Measurements from ENCODE around the gene PTPRN2. TPM values are rescaled to one million over a fixed set of nuclear protein-coding genes. Genes with fewer than 3 reads are reported as not detected.

Gene PTPRN2
- total and polyA plus RNA-seq, 8 donors: 4.9 to 136 (median 46.8) TPM

GRCh38 chr7:158563051-158563450 lies 24.6 kb downstream of the PTPRN2 start:
- TF ChIP-seq EP300 (IDR thresholded peaks at IDR 0.05) (no peak), POLR2A (IDR thresholded peaks at IDR 0.05) (no peak), POLR2AphosphoS5 (IDR thresholded peaks at IDR 0.05) (no peak), CTCF (IDR thresholded peaks at IDR 0.05) (no peak)
- H3K4me3 ChIP-seq: no peak overlapping the region
- H3K27ac ChIP-seq: no peak overlapping the region
- 89 to 95% (median 91%) methylated on average over 13 of the region's 13 CpGs for WGBS, 5 donors
- peaks cover 8 to 35% (median 23%) of the 10 kb centered on the region in 4 donors for H3K4me1 ChIP-seq
- intact Hi-C loops (cut with DNase I; ENCODE audit: low total_unique reads): no loop called here
- no peak for DNase-seq
- no peaks in the 10 kb centered on the region for H3K36me3 ChIP-seq
- H3K9me3 ChIP-seq: no peaks in the 10 kb centered on the region
- peaks cover 0 to 13% (median 0%) of the 10 kb centered on the region in 3 donors for H3K27me3 ChIP-seq

GRCh38 chr7:158562517-158562916 lies 25.1 kb downstream of the PTPRN2 start:
- Histone ChIP-seq H3K27me3 (peaks cover 0 to 7% (median 0%) of the 10 kb centered on the region in 3 donors), H3K4me3 (no peak overlapping the region)
- WGBS, 5 donors: 86 to 95% (median 90%) methylated on average over 6 of the region's 6 CpGs

GRCh38 chr7:158561659-158562058 lies 26.0 kb downstream of the PTPRN2 start:
- TF ChIP-seq POLR2AphosphoS5 (IDR thresholded peaks at IDR 0.05) (no peak), CTCF (IDR thresholded peaks at IDR 0.05) (no peak), EP300 (IDR thresholded peaks at IDR 0.05) (no peak), POLR2A (IDR thresholded peaks at IDR 0.05) (no peak)
- Histone ChIP-seq H3K4me3 (no peak overlapping the region), H3K27ac (no peak overlapping the region), H3K9me3 (no peaks in the 10 kb centered on the region), H3K4me1 (peaks cover 0 to 25% (median 15%) of the 10 kb centered on the region in 4 donors), H3K36me3 (peaks cover 0 to 5% (median 0%) of the 10 kb centered on the region in 4 donors), H3K27me3 (peaks cover 0 to 5% (median 0%) of the 10 kb centered on the region in 3 donors)
- no peak for DNase-seq
- intact Hi-C loops (cut with DNase I; ENCODE audit: low total_unique reads): no loop called here
- 90 to 96% (median 92%) methylated on average over 6 to 7 of the region's 7 CpGs for WGBS, 5 donors

More at GRCh38 chr7:158562517-158562916, 25.1 kb downstream of the PTPRN2 start:
- H3K4me1 ChIP-seq: peaks cover 5 to 31% (median 21%) of the 10 kb centered on the region in 4 donors
- no peaks in the 10 kb centered on the region for H3K9me3 ChIP-seq
- no peaks in the 10 kb centered on the region for H3K36me3 ChIP-seq
- TF ChIP-seq CTCF (IDR thresholded peaks at IDR 0.05): no peak
- TF ChIP-seq EP300 (IDR thresholded peaks at IDR 0.05): no peak
- H3K27ac ChIP-seq: no peak overlapping the region
- DNase-seq: no peak
- intact Hi-C loops (cut with DNase I; ENCODE audit: low total_unique reads): no loop called here

- H3K4me1 ChIP-seq: peaks cover 0 to 13% (median 11%) of the 10 kb centered on the region in 4 donors
These were observed 27.2 kb downstream of the PTPRN2 start for GRCh38 chr7:158560386-158560785.

More at GRCh38 chr7:158560386-158560785, 27.2 kb downstream of the PTPRN2 start:
- 93 to 97% (median 95%) methylated on average over 12 of the region's 12 CpGs for WGBS, 5 donors
- DNase-seq: no peak
- intact Hi-C loops (cut with DNase I; ENCODE audit: low total_unique reads): no loop called here
- peaks cover 0 to 6% (median 0%) of the 10 kb centered on the region in 4 donors for H3K36me3 ChIP-seq
- peaks cover 0 to 5% (median 0%) of the 10 kb centered on the region in 3 donors for H3K27me3 ChIP-seq
- no peaks in the 10 kb centered on the region for H3K9me3 ChIP-seq
- no peak overlapping the region for H3K27ac ChIP-seq
- no peak overlapping the region for H3K4me3 ChIP-seq
- TF ChIP-seq POLR2A (IDR thresholded peaks at IDR 0.05) (no peak), POLR2AphosphoS5 (IDR thresholded peaks at IDR 0.05) (no peak), CTCF (IDR thresholded peaks at IDR 0.05) (no peak), EP300 (IDR thresholded peaks at IDR 0.05) (no peak)
